ENCODE results near the gene SH2D5.

- TF ChIP-seq, protein P1, sequence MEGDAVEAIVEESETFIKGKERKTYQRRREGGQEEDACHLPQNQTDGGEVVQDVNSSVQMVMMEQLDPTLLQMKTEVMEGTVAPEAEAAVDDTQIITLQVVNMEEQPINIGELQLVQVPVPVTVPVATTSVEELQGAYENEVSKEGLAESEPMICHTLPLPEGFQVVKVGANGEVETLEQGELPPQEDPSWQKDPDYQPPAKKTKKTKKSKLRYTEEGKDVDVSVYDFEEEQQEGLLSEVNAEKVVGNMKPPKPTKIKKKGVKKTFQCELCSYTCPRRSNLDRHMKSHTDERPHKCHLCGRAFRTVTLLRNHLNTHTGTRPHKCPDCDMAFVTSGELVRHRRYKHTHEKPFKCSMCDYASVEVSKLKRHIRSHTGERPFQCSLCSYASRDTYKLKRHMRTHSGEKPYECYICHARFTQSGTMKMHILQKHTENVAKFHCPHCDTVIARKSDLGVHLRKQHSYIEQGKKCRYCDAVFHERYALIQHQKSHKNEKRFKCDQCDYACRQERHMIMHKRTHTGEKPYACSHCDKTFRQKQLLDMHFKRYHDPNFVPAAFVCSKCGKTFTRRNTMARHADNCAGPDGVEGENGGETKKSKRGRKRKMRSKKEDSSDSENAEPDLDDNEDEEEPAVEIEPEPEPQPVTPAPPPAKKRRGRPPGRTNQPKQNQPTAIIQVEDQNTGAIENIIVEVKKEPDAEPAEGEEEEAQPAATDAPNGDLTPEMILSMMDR (conservative IDR thresholded peaks at IDR 0.05; ENCODE audit: low read depth, low read length), result no peak
- TF ChIP-seq EZH2 (IDR thresholded peaks at IDR 0.05; ENCODE audit: borderline replicate concordance, low read depth, low read length, poor library complexity, severe bottlenecking), result no peak
Measured at GRCh38 chr1:20725189-20726117, 7.0 kb downstream of the SH2D5 start.

Measured in A673 (cell line).